A549 (cell line): Measurements from ENCODE around the gene AUTS2. TPM values are rescaled to one million over a fixed set of nuclear protein-coding genes. Genes with fewer than 3 reads are reported as not detected.

Experiments used
- ATAC-seq, 2 experiments: fragments of 200-7000 bp in 1 of 2; fragments of >200 bp in 1 of 2; cut with Nextera tagmentation in 1 of 2; cut with Tn5 transposase in 1 of 2; 3 replicates each; pipeline versions ENCODE4 v1.8.0 to v1.9.1; 2018 to 2020; ENCODE audit warnings: mild to moderate bottlenecking in 1 of 2, moderate library complexity in 1 of 2
- CTCF ChIA-PET: fragments of 300-600 bp; sonication (Branson Sonifier 250); formaldehyde crosslinking; extraction: SDS; loops from one replicate; lab custom pipeline; 2021; ENCODE audit warnings: antibody characterized with exemption, inconsistent platforms; lab: Yijun Ruan, JAX
- POLR2A ChIA-PET: fragments of 350-600 bp; formaldehyde crosslinking; extraction: SDS; loops from one replicate; lab custom pipeline; 2021; ENCODE audit warnings: antibody characterized with exemption, inconsistent platforms; lab: Yijun Ruan, JAX
- DNase-seq, 2 experiments: peaks; one replicate each; pipeline versions ENCODE4 v3.0.0 to v3.0.0-alpha.2; 2011 to 2016; ENCODE audit warnings: low read depth in 1 of 2, low spot score in 1 of 2
- FAIRE-seq: peaks from 2 replicates; lab custom pipeline; 2011; peaks lifted over from hg19 to GRCh38; lab: Jason Lieb, UNC
- H3K27ac ChIP-seq, 2 experiments: fragments of >200 bp; sonication (Bioruptor Twin); formaldehyde crosslinking; 3 replicates each; pipeline ENCODE4 v1.5.1; 2016 to 2017
- H3K4me1 ChIP-seq: fragments of >200 bp; sonication (Bioruptor Twin); formaldehyde crosslinking; 3 replicates; pipeline ENCODE4 v1.6.1; 2016
- H3K4me2 ChIP-seq: fragments of >200 bp; sonication (Bioruptor Twin); formaldehyde crosslinking; 3 replicates; pipeline ENCODE4 v1.6.1; 2016
- H3K4me3 ChIP-seq: fragments of >200 bp; sonication (Bioruptor Twin); formaldehyde crosslinking; 3 replicates; pipeline ENCODE4 v1.5.1; 2016
- H3K9me3 ChIP-seq: fragments of >200 bp; sonication (Bioruptor Twin); formaldehyde crosslinking; 3 replicates; pipeline ENCODE4 v1.6.1; 2016
- BHLHE40 ChIP-seq: IDR thresholded peaks from 2 replicates; pipeline ENCODE4 v1.6.1; 2012; ENCODE audit warnings: low read depth, low read length, inconsistent platforms
- CBX2 ChIP-seq: fragments of 200-600 bp; sonication (generic); IDR thresholded peaks from 2 replicates; pipeline ENCODE4 v1.6.1; 2016; ENCODE audit warnings: low read depth, mild to moderate bottlenecking, borderline replicate concordance
- CBX8 ChIP-seq: fragments of 200-600 bp; sonication (generic); IDR thresholded peaks from 2 replicates; pipeline ENCODE4 v1.6.1; 2016
- CHD4 ChIP-seq: fragments of 200-600 bp; sonication (generic); IDR thresholded peaks from 2 replicates; pipeline ENCODE4 v1.6.1; 2016; ENCODE audit warnings: antibody characterized with exemption, mild to moderate bottlenecking, borderline replicate concordance
- EHF ChIP-seq: fragments of 250-450 bp; sonication (Bioruptor Pico); IDR thresholded peaks from 2 replicates; pipeline ENCODE4 v1.5.0; 2020; ENCODE audit warnings: mild to moderate bottlenecking
- EHMT2 ChIP-seq: fragments of 200-600 bp; sonication (generic); IDR thresholded peaks from 2 replicates; pipeline ENCODE4 v1.6.1; 2016; ENCODE audit warnings: antibody characterized with exemption, low read depth, mild to moderate bottlenecking, moderate library complexity
- HMGXB4 ChIP-seq: fragments of 250-450 bp; sonication (Bioruptor Pico); IDR thresholded peaks from 2 replicates; pipeline ENCODE4 v1.5.0; 2021; ENCODE audit warnings: mild to moderate bottlenecking, moderate library complexity, borderline replicate concordance
- JUNB ChIP-seq: fragments of >200 bp; sonication (Bioruptor Twin); formaldehyde crosslinking; IDR thresholded peaks from 2 replicates; pipeline ENCODE4 v1.6.1; 2016
- KDM5A ChIP-seq: fragments of 200-600 bp; sonication (generic); IDR thresholded peaks from 2 replicates; pipeline ENCODE4 v1.6.1; 2016; ENCODE audit warnings: antibody characterized with exemption, mild to moderate bottlenecking
- MAFK ChIP-seq: fragments of 450-650 bp; IDR thresholded peaks from 2 replicates; pipeline ENCODE4 v1.6.1; 2014; ENCODE audit not compliant: partially characterized antibody
- MYC ChIP-seq: IDR thresholded peaks from 2 replicates; pipeline ENCODE4 v1.6.1; 2012; ENCODE audit warnings: mild to moderate bottlenecking, inconsistent platforms, low read length, improper control_type of control experiment, borderline replicate concordance
- NPAS2 ChIP-seq: fragments of 250-450 bp; sonication (Bioruptor Pico); IDR thresholded peaks from 2 replicates; pipeline ENCODE4 v1.8.0; 2022; ENCODE audit warnings: mild to moderate bottlenecking, moderate library complexity, borderline replicate concordance
- NR3C1 ChIP-seq: fragments of >200 bp; sonication (Bioruptor Twin); formaldehyde crosslinking; IDR thresholded peaks from 3 replicates; pipeline ENCODE4 v1.6.1; 2017
- POLR2AphosphoS2 ChIP-seq: conservative IDR thresholded peaks from 2 replicates; pipeline ENCODE4 v1.6.1; 2012; ENCODE audit warnings: low read length, improper control_type of control experiment, inconsistent platforms
- REST ChIP-seq: fragments of 200-600 bp; sonication (generic); IDR thresholded peaks from 2 replicates; pipeline ENCODE4 v1.6.1; 2016; ENCODE audit warnings: antibody characterized with exemption, mild to moderate bottlenecking, moderate library complexity
- RFX5 ChIP-seq: fragments of 450-650 bp; IDR thresholded peaks from 2 replicates; pipeline ENCODE4 v1.7.1; 2014; ENCODE audit warnings: antibody characterized with exemption, mild to moderate bottlenecking, moderate library complexity
- RNF2 ChIP-seq: fragments of 200-600 bp; sonication (generic); IDR thresholded peaks from 2 replicates; pipeline ENCODE4 v1.6.1; 2016; ENCODE audit warnings: low read depth, mild to moderate bottlenecking, antibody characterized with exemption, moderate library complexity, borderline replicate concordance
- SMC3 ChIP-seq: fragments of >200 bp; sonication (Bioruptor Twin); formaldehyde crosslinking; IDR thresholded peaks from 3 replicates; pipeline ENCODE4 v1.6.1; 2018; ENCODE audit warnings: inconsistent platforms
- SREBF2 ChIP-seq: fragments of 450-650 bp; IDR thresholded peaks from 2 replicates; pipeline ENCODE4 v1.6.1; 2014; ENCODE audit warnings: mild to moderate bottlenecking, moderate library complexity
- TP53 ChIP-seq: fragments of 250-450 bp; sonication (Bioruptor Pico); IDR thresholded peaks from 2 replicates; pipeline ENCODE4 v1.5.0; 2021; ENCODE audit warnings: mild to moderate bottlenecking, moderate library complexity
- ZNF302 ChIP-seq: fragments of 250-450 bp; sonication (Bioruptor Pico); IDR thresholded peaks from 2 replicates; pipeline ENCODE4 v1.9.0; 2021; ENCODE audit warnings: inconsistent platforms, mild to moderate bottlenecking, moderate library complexity
- ZSCAN20 ChIP-seq: fragments of 250-450 bp; sonication (Bioruptor Pico); IDR thresholded peaks from 2 replicates; pipeline ENCODE4 v1.8.0; 2022; ENCODE audit warnings: mild to moderate bottlenecking, moderate library complexity
- WGBS: methylation state at CpG from one replicate; pipeline ENCODE4 v1.1.6; 2017; ENCODE audit errors: missing lambda C conversion rate; 5-methylcytosine and 5-hydroxymethylcytosine counted together
- polyA plus RNA-seq, 4 experiments: library from polyadenylated mRNA; depleted of rRNA in 3 of 4; stranded (reverse); fragments of >200 nt; fragmentation: RNase III in 1 of 4; extraction: RNeasy Plus Mini Kit Qiagen cat#74134 plus additional on column Dnase treatment in 1 of 4; gene quantifications; 2 replicates in 3 of 4; 3 replicates in 1 of 4; pipeline ENCODE4 v1.2.3, GENCODE V29; 2011 to 2017

The AUTS2 gene
- polyA plus RNA-seq, 2 of the 4 experiments (the other 2 are of a cell fraction), result 1.6 to 3.6 TPM

- Histone ChIP-seq H3K9me3 (peaks cover 3% of the 10 kb centered on the region; the same call in 1 of the 3 replicates), H3K4me3 (no peak overlapping the region), H3K4me1 (no peaks in the 10 kb centered on the region), H3K27ac (no peak overlapping the region), H3K4me2 (no peak overlapping the region)
- POLR2A ChIA-PET, result no interaction called here
- no peak for TF ChIP-seq CBX8
- no peak for TF ChIP-seq ZSCAN20 (CRISPR knock-in tag)
- no peak for TF ChIP-seq CBX2
- no peak for TF ChIP-seq SMC3
- no peak for TF ChIP-seq MAFK
- TF ChIP-seq NR3C1, result no peak
- TF ChIP-seq ZNF302 (CRISPR knock-in tag), result no peak
- TF ChIP-seq REST, result no peak
- TF ChIP-seq SREBF2, result no peak
- TF ChIP-seq NPAS2 (CRISPR knock-in tag), result no peak
- FAIRE-seq (no peak), DNase-seq (no peak), ATAC-seq (no peak)
- 23% methylated on average over 1 of the region's 1 CpG for WGBS
- CTCF ChIA-PET, result no interaction called here
Observed at GRCh38 chr7:70542750-70543376, 944.6 kb downstream of the AUTS2 start.

GRCh38 chr7:70544016-70544415, 945.7 kb downstream of the AUTS2 start:
- Histone ChIP-seq H3K4me1 (no peaks in the 10 kb centered on the region), H3K4me3 (no peak overlapping the region), H3K27ac (no peak overlapping the region), H3K9me3 (peaks cover 3% of the 10 kb centered on the region; the same call in 1 of the 3 replicates), H3K4me2 (no peak overlapping the region)
- TF ChIP-seq RNF2 (no peak), BHLHE40 (no peak), TP53 (no peak), EHF (CRISPR knock-in tag) (no peak), POLR2AphosphoS2 (no peak), KDM5A (no peak), NR3C1 (no peak), JUNB (no peak), CHD4 (no peak), MYC (no peak), RFX5 (no peak), HMGXB4 (CRISPR knock-in tag) (no peak), EHMT2 (no peak)
- ChIA-PET POLR2A (no interaction called here), CTCF (no interaction called here)
- no peak for FAIRE-seq
- no peak for ATAC-seq
- 27% methylated on average over 2 of the region's 2 CpGs for WGBS
- DNase-seq, result no peak
